ENCODE data around the gene DPP9.
"Not testable (repeated sequence)": the region's sequence is repeated elsewhere in the genome, so short reads cannot be mapped to it uniquely, and the experiment has no call there.

Gene DPP9

DNA sequence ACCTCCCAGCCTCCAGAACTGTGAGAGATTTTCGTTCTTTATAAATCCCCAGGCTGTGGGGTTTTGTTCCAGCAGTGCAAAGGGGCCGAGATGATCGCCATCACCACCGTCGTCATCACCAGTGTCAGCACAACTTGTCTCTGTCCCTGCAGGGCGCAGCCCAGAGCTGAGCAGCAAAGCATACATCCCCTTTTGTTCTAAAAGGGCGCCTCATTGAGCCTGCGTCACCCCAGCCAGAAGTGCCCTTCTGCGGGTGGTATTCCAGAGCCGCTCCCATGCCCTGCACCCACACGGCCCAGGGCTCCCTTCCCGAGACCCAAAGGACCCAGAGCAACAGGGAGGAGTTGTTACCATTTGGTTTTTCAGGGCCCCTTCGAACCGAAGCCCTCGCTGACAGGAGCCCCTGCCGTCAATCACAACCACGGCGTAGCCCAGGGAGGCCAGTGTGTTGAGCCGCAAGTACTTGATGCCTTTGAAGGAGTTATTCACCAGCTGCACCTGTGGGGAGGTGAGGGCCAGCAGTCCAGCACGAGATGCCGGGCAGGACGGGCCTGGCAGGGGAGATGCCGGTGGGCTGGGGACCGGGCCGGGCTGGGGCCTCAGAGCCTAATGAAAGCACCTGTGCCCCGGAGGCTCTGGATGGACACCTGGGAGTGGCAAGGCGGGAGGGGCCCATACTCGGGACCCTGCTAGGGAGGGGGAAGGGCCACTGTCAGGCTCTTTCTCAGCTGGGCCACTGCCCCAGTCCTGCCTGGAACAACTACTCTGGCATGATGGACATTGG, 39.1 kb downstream of the DPP9 start:
- TF ChIP-seq TARDBP (IDR thresholded peaks at IDR 0.05) (no peak), NFRKB (IDR thresholded peaks at IDR 0.05) (no peak), BHLHE40 (IDR thresholded peaks at IDR 0.05; ENCODE audit: borderline replicate concordance) (no peak), SUZ12 (IDR thresholded peaks at IDR 0.05) (no peak), SP1 (IDR thresholded peaks at IDR 0.05) (no peak), ARNT (IDR thresholded peaks at IDR 0.05) (no peak), FOXA1 (IDR thresholded peaks at IDR 0.05) (no peak), ELF4 (IDR thresholded peaks at IDR 0.05) (no peak), FOXM1 (IDR thresholded peaks at IDR 0.05; ENCODE audit: borderline replicate concordance) (no peak), HDGF (IDR thresholded peaks at IDR 0.05; ENCODE audit: borderline replicate concordance) (no peak), LEF1 (IDR thresholded peaks at IDR 0.05; ENCODE audit: borderline replicate concordance) (no peak), CTBP1 (IDR thresholded peaks at IDR 0.05; ENCODE audit: borderline replicate concordance) (no peak), L3MBTL2 (conservative IDR thresholded peaks at IDR 0.05) (no peak)
- TF ChIP-seq, protein P1, sequence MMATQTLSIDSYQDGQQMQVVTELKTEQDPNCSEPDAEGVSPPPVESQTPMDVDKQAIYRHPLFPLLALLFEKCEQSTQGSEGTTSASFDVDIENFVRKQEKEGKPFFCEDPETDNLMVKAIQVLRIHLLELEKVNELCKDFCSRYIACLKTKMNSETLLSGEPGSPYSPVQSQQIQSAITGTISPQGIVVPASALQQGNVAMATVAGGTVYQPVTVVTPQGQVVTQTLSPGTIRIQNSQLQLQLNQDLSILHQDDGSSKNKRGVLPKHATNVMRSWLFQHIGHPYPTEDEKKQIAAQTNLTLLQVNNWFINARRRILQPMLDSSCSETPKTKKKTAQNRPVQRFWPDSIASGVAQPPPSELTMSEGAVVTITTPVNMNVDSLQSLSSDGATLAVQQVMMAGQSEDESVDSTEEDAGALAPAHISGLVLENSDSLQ (IDR thresholded peaks at IDR 0.05), result no peak
- DNase-seq (ENCODE audit: extremely low spot score), result no peak
- POLR2A ChIA-PET, result no interaction called here
- CTCF ChIA-PET, result no interaction called here

DNA sequence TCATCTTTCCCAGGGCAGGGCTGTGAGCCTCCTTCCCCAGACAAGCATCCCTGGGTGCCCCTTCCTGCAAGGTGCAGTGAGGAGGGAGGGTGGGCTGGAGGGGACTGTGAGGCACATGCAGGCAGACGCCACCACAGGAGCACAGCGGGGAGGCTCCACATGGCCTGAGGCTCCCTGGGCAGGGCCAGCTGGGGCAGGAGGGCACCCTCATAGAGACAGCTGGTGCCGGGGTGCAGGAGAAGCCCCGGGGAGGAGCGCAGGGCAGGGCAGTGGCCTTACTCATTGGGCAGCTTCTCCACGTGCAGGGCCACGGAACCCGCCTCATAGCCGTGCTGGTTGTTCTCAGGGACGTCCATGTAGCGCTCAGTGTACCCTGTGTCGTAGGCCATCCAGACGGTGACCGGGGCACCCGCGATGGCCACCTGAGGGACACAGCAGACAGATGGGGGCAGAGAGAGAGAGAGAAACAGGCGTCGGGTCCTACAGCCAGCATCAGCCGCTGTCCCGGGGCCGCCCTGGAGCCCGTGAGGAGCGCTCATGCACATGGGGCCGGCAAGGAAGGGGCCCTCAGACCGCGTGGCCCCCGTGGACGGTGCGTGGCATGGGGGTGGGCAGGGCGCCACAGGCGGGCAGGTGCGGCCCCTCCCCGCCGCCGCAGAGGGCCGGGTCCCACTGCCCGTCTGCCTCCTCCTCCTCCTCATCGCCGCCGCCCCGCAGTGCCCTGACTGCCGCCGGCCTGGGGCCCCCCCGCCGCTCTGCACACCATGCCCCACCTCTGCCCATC, 41.0 kb downstream of the DPP9 start:
- no peak for TF ChIP-seq HDGF (IDR thresholded peaks at IDR 0.05; ENCODE audit: borderline replicate concordance)
- no peak for TF ChIP-seq SUZ12 (IDR thresholded peaks at IDR 0.05)
- no peak for TF ChIP-seq FOXK2 (IDR thresholded peaks at IDR 0.05)
- TF ChIP-seq NFRKB (IDR thresholded peaks at IDR 0.05), result no peak
- no peak for DNase-seq (ENCODE audit: extremely low spot score)
- POLR2A ChIA-PET, result no interaction called here
- CTCF ChIA-PET, result no interaction called here

DNA sequence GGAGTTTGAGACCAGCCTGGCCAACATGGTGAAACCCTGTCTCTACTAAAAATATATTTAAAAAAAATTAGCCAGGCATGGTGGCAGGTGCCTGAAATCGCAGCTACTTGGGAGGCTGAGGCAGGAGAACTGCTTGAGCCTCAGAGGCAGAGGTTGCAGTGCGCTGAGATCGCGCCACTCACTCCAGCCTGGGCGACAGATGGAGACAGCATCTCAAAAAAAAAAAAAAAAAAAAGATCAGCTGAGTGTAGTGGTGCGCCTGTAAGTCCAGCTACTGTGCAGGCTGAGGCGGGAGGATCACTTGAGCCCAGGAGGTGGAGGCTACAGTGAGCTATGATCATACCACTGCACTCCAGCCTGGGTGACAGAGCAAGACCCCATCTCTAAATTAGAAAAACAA, 43.6 kb downstream of the DPP9 start:
- CTCF ChIA-PET, result interaction anchor here (0.6 kb wide), 1 partner anchor 195 kb away, joined by 4 read pairs; no protein-coding TSS in a partner anchor
- DNase-seq (ENCODE audit: extremely low spot score); POLR2A ChIA-PET: not testable (repeated sequence)

DNA sequence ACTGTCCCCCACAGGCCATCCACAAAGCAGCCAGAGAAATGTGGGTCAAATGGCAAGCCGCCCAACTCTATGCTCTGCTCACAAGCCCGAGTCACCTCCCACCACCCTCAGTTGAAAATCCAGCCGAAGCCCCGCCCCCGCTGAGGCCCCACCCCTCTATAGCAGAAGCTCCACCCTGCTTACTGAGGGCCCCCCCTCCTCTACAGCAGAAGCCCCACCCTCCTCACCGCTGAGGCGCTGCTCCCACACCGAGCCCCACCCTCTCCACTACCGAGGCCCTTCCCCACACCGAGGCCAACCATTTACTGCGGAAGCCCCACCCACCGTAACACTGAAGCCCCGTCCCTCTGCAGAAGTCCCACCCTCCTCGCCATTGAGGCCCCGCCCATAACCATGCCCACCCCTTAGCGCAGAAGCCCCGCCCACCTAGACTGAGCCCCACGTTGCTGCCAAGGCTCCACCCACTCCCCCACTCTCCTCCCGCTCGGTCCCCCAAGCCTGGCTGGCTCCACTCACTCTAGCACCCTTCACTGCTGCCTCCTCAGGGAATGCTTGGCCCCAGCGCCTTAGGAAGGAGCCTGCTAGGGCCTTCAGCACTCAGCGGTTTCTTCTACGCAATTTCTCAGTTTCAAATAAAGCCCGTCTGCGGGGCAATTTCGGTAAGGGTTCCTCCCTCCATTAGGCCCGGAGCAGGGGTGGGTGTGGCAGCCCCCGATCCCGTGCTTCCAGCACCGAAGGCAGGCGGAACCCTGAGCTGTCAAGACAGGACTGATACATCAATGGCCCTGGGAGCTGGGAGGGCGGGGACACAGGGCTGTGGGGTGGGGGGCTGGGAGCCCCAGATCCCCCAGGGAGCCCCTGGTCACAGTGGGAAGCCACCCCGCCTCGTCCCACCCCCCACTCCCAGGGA, 44.5 kb downstream of the DPP9 start:
- CTCF ChIA-PET, result no interaction called here

DNA sequence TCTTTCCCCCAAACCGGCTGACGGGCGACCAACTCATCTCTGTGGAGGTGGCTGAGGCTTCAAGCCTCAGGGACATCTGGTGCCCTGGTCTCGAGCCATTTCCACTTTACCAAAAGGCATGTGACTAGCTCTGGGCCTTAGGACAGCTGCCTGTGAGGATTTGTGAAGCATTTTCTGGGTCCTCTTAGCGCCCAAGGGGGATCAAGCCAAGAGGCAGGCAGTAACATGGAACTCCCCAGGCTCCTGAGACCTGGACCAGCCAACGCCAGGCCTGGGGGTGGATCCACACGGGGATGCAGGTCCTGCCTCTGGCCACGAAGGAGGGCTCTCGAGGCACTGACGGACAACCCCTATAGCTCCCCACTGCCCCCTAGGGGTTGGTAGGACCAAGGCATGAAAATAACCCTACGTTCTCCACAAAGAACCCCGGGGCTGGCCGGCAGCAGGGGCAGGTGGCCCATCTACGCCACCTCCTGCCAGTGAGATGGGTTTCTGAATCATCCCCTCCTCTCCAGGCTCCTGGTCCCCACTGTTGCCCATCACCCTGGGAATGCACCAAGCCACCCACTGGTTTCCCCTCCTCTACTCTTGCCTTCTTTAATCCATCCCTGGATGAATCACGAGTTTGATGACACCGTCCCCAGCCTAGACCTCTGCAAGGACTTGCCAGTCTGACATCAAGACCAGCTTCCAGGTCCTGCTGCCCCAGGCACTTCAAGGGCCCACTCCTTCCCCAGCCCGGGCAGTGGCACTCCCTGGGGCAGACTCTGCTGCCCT, 46.5 kb downstream of the DPP9 start:
- no peak for TF ChIP-seq ZNF384 (IDR thresholded peaks at IDR 0.05)
- no peak for TF ChIP-seq NFRKB (IDR thresholded peaks at IDR 0.05)
- no peak for TF ChIP-seq TARDBP (IDR thresholded peaks at IDR 0.05)
- TF ChIP-seq, protein P1 (IDR thresholded peaks at IDR 0.05), result 0 out of 2 replicates have a peak, but pooled peaks have one; percentile 35
- TF ChIP-seq CTBP1 (IDR thresholded peaks at IDR 0.05; ENCODE audit: borderline replicate concordance), result no peak
- peak; percentile 65 for DNase-seq (ENCODE audit: extremely low spot score)
- POLR2A ChIA-PET, result interaction anchor here (1.0 kb wide), 1 partner anchor 101 kb away, joined by 3 read pairs; no protein-coding TSS in a partner anchor
- CTCF ChIA-PET, result interaction anchor here (0.8 to 1.0 kb wide), 3 partner anchors 11 to 47 kb away, joined by 3 read pairs; no protein-coding TSS in a partner anchor

More for the DNA sequence above, 44.5 kb downstream of the DPP9 start:
- TF ChIP-seq ZNF384 (IDR thresholded peaks at IDR 0.05), result no peak
- TF ChIP-seq BHLHE40 (IDR thresholded peaks at IDR 0.05; ENCODE audit: borderline replicate concordance), result no peak
- no peak for TF ChIP-seq HDGF (IDR thresholded peaks at IDR 0.05; ENCODE audit: borderline replicate concordance)
- no peak for TF ChIP-seq CTBP1 (IDR thresholded peaks at IDR 0.05; ENCODE audit: borderline replicate concordance)
- TF ChIP-seq FOXA1 (IDR thresholded peaks at IDR 0.05), result no peak
- DNase-seq (ENCODE audit: extremely low spot score), result peak; percentile 94
- POLR2A ChIA-PET, result no interaction called here

DNA sequence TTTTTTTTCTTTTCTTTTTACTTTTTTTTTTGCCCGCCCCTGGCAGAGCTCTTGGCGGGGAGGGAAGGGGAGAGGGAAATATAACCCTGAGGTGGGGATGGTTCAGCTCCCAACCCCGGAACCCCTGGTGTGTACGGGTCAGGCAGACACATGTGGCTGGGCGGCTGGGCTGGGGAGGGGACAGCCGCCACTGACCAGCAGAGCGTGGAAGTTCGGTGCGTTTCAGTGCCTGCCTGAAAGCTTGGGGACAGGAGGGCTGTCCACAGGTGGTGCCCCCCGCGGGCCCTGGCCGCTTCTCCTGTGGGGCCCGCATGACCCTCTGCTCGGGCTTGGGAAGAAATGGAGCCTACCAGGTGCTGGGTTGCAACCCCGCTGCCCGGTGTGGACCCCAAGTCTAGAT, 48.3 kb downstream of the DPP9 start:
- no peak for DNase-seq (ENCODE audit: extremely low spot score)
- ChIA-PET CTCF (no interaction called here), POLR2A (interaction anchor here (0.5 kb wide), 1 partner anchor 139 kb away, joined by 3 read pairs; no protein-coding TSS in a partner anchor)
- TF ChIP-seq SUZ12 (IDR thresholded peaks at IDR 0.05), result no peak
- TF ChIP-seq ZNF384 (IDR thresholded peaks at IDR 0.05), result no peak
- no peak for TF ChIP-seq ARNT (IDR thresholded peaks at IDR 0.05)
- no peak for TF ChIP-seq CTBP1 (IDR thresholded peaks at IDR 0.05; ENCODE audit: borderline replicate concordance)
- TF ChIP-seq HDGF (IDR thresholded peaks at IDR 0.05; ENCODE audit: borderline replicate concordance), result no peak
- TF ChIP-seq ELF4 (IDR thresholded peaks at IDR 0.05), result no peak
- TF ChIP-seq, protein P1 (IDR thresholded peaks at IDR 0.05), result no peak
- no peak for TF ChIP-seq BHLHE40 (IDR thresholded peaks at IDR 0.05; ENCODE audit: borderline replicate concordance)
- no peak for TF ChIP-seq FOXA1 (IDR thresholded peaks at IDR 0.05)
- TF ChIP-seq FOXM1 (IDR thresholded peaks at IDR 0.05; ENCODE audit: borderline replicate concordance), result no peak
- no peak for TF ChIP-seq TARDBP (IDR thresholded peaks at IDR 0.05)

Measured in HEK293T (cell line).